ENCODE data around the gene PTPRO.

The PTPRO gene

GRCh38 chr12:15341371-15341770 lies 19.1 kb downstream of the PTPRO start:
- ChIA-PET CTCF (no interaction called here), POLR2A (ENCODE audit: low non-redundant PET) (no interaction called here)
- DNase-seq (ENCODE audit: low spot score): no peak
- TF ChIP-seq CTCF (conservative IDR thresholded peaks at IDR 0.05; ENCODE audit: low read depth): no peak
- H3K27ac ChIP-seq: no peak overlapping the region

- H3K27ac ChIP-seq: no peak overlapping the region
- POLR2A ChIA-PET (ENCODE audit: low non-redundant PET): no interaction called here
- DNase-seq (ENCODE audit: low spot score): no peak
- no peak for TF ChIP-seq CTCF (conservative IDR thresholded peaks at IDR 0.05; ENCODE audit: low read depth)
- CTCF ChIA-PET: no interaction called here
These were observed 22.3 kb downstream of the PTPRO start for GRCh38 chr12:15344561-15344960.

- TF ChIP-seq CTCF (conservative IDR thresholded peaks at IDR 0.05; ENCODE audit: low read depth): no peak
- POLR2A ChIA-PET (ENCODE audit: low non-redundant PET): no interaction called here
- no peak for DNase-seq (ENCODE audit: low spot score)
- no peak overlapping the region for H3K27ac ChIP-seq
- CTCF ChIA-PET: no interaction called here
These were observed 24.2 kb downstream of the PTPRO start for GRCh38 chr12:15346488-15346887.

GRCh38 chr12:15350643-15351042 lies 28.3 kb downstream of the PTPRO start:
- no peak for TF ChIP-seq CTCF (conservative IDR thresholded peaks at IDR 0.05; ENCODE audit: low read depth)
- ChIA-PET CTCF (no interaction called here), POLR2A (ENCODE audit: low non-redundant PET) (no interaction called here)
- no peak overlapping the region for H3K27ac ChIP-seq
- DNase-seq (ENCODE audit: low spot score): no peak

GRCh38 chr12:15355766-15356165 lies 33.5 kb downstream of the PTPRO start:
- ChIA-PET POLR2A (ENCODE audit: low non-redundant PET) (no interaction called here), CTCF (no interaction called here)
- TF ChIP-seq CTCF (conservative IDR thresholded peaks at IDR 0.05; ENCODE audit: low read depth): no peak
- DNase-seq (ENCODE audit: low spot score): no peak
- H3K27ac ChIP-seq: no peak overlapping the region

- ChIA-PET CTCF (interaction anchor here (0.5 kb wide), 1 partner anchor 139 kb away, joined by 4 read pairs; no protein-coding TSS in a partner anchor), POLR2A (ENCODE audit: low non-redundant PET) (no interaction called here)
- TF ChIP-seq CTCF (conservative IDR thresholded peaks at IDR 0.05; ENCODE audit: low read depth): no peak
- no peak for DNase-seq (ENCODE audit: low spot score)
- H3K27ac ChIP-seq: no peak overlapping the region
These were observed 34.6 kb downstream of the PTPRO start for GRCh38 chr12:15356951-15357364.
